Skin of body (tissue), 2 donors: ENCODE results near the gene FAAH2. TPM values are rescaled to one million over a fixed set of nuclear protein-coding genes. Genes with fewer than 3 reads are reported as not detected.
"Not testable (repeated sequence)": the region's sequence is repeated elsewhere in the genome, so short reads cannot be mapped to it uniquely, and the experiment has no call there.

Source experiments
- DNase-seq: peaks from one replicate; lab custom pipeline; 2025; lab: John Stamatoyannopoulos, UW
- total RNA-seq: library from RNA; depleted of rRNA; stranded (reverse); fragments of >200 nt; gene quantifications from one replicate; pipeline ENCODE4 v1.2.3, GENCODE V29; 2014

FAAH2 gene
- total RNA-seq: 15.8 TPM

- no peak for DNase-seq
These were observed at the start of gene FAAH2 for GRCh38 chrX:57286507-57287251. Gene FAAH2 (plus strand): TSS chrX:57286706. CDS start chrX:57286826, 120 bp downstream.

- DNase-seq: no peak
These were observed 44.5 kb upstream of the FAAH2 start for GRCh38 chrX:57241967-57242366.

GRCh38 chrX:57251965-57252364, 34.5 kb upstream of the FAAH2 start:
- no peak for DNase-seq

- no peak for DNase-seq
These were observed 21.4 kb upstream of the FAAH2 start for GRCh38 chrX:57265126-57265525.

GRCh38 chrX:57266275-57266674, 20.2 kb upstream of the FAAH2 start:
- DNase-seq: no peak

- DNase-seq: no peak
These were observed 19.6 kb upstream of the FAAH2 start for GRCh38 chrX:57266871-57267270.

GRCh38 chrX:57267308-57267707, 19.2 kb upstream of the FAAH2 start:
- DNase-seq: no peak

- DNase-seq: no peak
These were observed 15.5 kb upstream of the FAAH2 start for GRCh38 chrX:57270980-57271379.

GRCh38 chrX:57282568-57282967, 3.9 kb upstream of the FAAH2 start:
- no peak for DNase-seq

GRCh38 chrX:57285001-57285400, 1.5 kb upstream of the FAAH2 start:
- no peak for DNase-seq

GRCh38 chrX:57289089-57289488, 2.6 kb downstream of the FAAH2 start:
- no peak for DNase-seq

- no peak for DNase-seq
These were observed 8.5 kb downstream of the FAAH2 start for GRCh38 chrX:57294961-57295360.

GRCh38 chrX:57295679-57296078, 9.2 kb downstream of the FAAH2 start:
- DNase-seq: not testable (repeated sequence)

- DNase-seq: no peak
These were observed 27.2 kb downstream of the FAAH2 start for GRCh38 chrX:57313583-57314215.

- DNase-seq: no peak
These were observed 42.5 kb downstream of the FAAH2 start for GRCh38 chrX:57329008-57329407.

- not testable (repeated sequence) for DNase-seq
These were observed 49.3 kb downstream of the FAAH2 start for GRCh38 chrX:57335790-57336189.

- DNase-seq: no peak
These were observed 67.1 kb downstream of the FAAH2 start for GRCh38 chrX:57353472-57354132.

GRCh38 chrX:57364145-57364544, 77.6 kb downstream of the FAAH2 start:
- DNase-seq: no peak

GRCh38 chrX:57366430-57366829, 79.9 kb downstream of the FAAH2 start:
- no peak for DNase-seq

GRCh38 chrX:57367649-57368048, 81.1 kb downstream of the FAAH2 start:
- DNase-seq: no peak

- DNase-seq: no peak
These were observed 81.7 kb downstream of the FAAH2 start for GRCh38 chrX:57368158-57368557.

GRCh38 chrX:57379296-57379695, 92.8 kb downstream of the FAAH2 start:
- no peak for DNase-seq
